BE2C (cell line): ENCODE results near the gene HOMER2.

Source experiments
- DNase-seq: peaks from one replicate; pipeline ENCODE4 v3.0.0-alpha.2; 2020
- H3K27me3 ChIP-seq: fragments of 250-450 bp; sonication (Bioruptor Pico); 2 replicates; pipeline ENCODE4 v1.5.1; 2020; ENCODE audit warnings: mild to moderate bottlenecking
- H3K36me3 ChIP-seq: fragments of 250-450 bp; sonication (Bioruptor Pico); 2 replicates; pipeline ENCODE4 v1.5.1; 2020; ENCODE audit warnings: mild to moderate bottlenecking
- H3K4me1 ChIP-seq: fragments of 250-450 bp; sonication (Bioruptor Pico); 2 replicates; pipeline ENCODE4 v1.5.1; 2020
- H3K4me3 ChIP-seq: 2 replicates; pipeline ENCODE4 v1.5.1; 2011; ENCODE audit warnings: low read depth, low read length
- H3K9me3 ChIP-seq: fragments of 250-450 bp; sonication (Bioruptor Pico); 2 replicates; pipeline ENCODE4 v1.5.1; 2020
- TF ChIP-seq, protein P1 (sequence below): IDR thresholded peaks from 2 replicates; pipeline ENCODE4 v1.5.1; 2012; ENCODE audit warnings: mild to moderate bottlenecking, low read depth, low read length

Gene HOMER2

GRCh38 chr15:82858932-82859331, 93.6 kb downstream of the HOMER2 start:
- TF ChIP-seq, protein P1, sequence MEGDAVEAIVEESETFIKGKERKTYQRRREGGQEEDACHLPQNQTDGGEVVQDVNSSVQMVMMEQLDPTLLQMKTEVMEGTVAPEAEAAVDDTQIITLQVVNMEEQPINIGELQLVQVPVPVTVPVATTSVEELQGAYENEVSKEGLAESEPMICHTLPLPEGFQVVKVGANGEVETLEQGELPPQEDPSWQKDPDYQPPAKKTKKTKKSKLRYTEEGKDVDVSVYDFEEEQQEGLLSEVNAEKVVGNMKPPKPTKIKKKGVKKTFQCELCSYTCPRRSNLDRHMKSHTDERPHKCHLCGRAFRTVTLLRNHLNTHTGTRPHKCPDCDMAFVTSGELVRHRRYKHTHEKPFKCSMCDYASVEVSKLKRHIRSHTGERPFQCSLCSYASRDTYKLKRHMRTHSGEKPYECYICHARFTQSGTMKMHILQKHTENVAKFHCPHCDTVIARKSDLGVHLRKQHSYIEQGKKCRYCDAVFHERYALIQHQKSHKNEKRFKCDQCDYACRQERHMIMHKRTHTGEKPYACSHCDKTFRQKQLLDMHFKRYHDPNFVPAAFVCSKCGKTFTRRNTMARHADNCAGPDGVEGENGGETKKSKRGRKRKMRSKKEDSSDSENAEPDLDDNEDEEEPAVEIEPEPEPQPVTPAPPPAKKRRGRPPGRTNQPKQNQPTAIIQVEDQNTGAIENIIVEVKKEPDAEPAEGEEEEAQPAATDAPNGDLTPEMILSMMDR: no peak
- no peak overlapping the region for H3K4me3 ChIP-seq
- no peak for DNase-seq
- no peaks in the 10 kb centered on the region for H3K36me3 ChIP-seq
- no peaks in the 10 kb centered on the region for H3K9me3 ChIP-seq
- H3K4me1 ChIP-seq: no peaks in the 10 kb centered on the region
- no peaks in the 10 kb centered on the region for H3K27me3 ChIP-seq

- TF ChIP-seq, protein P1: no peak
- H3K36me3 ChIP-seq: no peaks in the 10 kb centered on the region
- no peak for DNase-seq
- H3K4me3 ChIP-seq: no peak overlapping the region
- H3K4me1 ChIP-seq: no peaks in the 10 kb centered on the region
- no peaks in the 10 kb centered on the region for H3K27me3 ChIP-seq
- H3K9me3 ChIP-seq: no peaks in the 10 kb centered on the region
Measured at GRCh38 chr15:82856397-82857170, 95.9 kb downstream of the HOMER2 start.

DNA sequence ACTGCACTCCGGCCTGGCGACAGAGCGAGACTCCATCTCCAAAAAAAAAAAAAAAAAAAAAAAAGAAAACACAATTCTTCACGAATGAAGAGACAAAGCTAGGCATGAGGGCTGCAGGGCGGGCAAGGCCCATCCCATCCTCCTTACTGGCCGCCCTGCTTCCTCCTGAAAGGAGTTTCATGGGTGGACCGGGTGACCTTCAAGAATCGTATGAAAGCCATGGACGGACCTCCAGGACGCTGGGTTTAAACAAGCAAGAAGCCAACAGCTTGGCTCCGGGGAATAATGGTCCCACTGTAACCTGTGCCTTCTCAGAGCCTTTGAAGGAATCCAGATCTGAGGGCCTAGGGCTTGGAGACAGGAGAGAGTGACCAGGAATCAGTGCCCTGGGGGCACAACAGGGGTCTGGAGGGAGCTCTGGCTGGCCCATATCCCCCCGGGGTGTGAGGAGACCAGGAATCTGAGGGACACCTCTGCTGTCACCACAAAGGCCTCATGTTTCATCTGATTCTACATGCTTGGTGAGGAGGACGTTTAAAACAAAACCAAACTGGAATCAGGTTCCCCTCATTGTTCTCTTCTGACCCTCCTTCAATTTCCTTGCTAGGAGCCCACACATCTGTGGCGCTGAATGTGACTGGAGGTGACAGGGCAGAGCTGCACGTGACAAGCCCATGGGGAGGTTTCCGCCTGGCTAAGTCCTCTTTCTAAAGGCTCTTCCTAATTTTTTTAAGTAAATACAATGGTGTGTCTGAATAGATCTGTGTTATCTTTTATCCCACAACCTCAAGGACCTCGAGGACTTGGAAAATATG, 97.0 kb downstream of the HOMER2 start:
- H3K9me3 ChIP-seq: no peaks in the 10 kb centered on the region
- no peaks in the 10 kb centered on the region for H3K27me3 ChIP-seq
- H3K4me3 ChIP-seq: no peak overlapping the region
- TF ChIP-seq, protein P1: no peak
- H3K4me1 ChIP-seq: peaks cover 1% of the 10 kb centered on the region; the same call in 1 of the 2 replicates
- DNase-seq: no peak
- H3K36me3 ChIP-seq: no peaks in the 10 kb centered on the region

DNA sequence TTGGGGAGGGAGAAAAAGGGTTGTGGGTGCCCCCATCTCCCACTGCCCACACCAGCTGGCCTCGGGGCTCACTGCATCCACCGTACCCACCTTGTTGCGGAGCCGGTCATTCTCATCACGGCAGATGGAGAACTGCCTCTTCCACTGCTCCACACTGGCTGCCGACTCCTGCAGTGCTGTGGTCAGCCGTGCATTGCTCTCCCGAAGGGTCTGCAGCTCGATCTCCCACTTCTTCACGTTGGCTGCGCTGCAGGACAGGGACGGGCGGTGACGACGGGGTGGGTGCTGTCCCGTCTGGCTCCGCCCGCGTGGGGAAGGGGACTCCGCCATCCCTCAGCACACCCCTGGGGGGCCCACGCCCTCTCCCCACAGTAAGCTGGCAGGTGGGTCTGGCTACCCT, 98.0 kb downstream of the HOMER2 start:
- peaks cover 7% of the 10 kb centered on the region for H3K4me1 ChIP-seq
- H3K27me3 ChIP-seq: no peaks in the 10 kb centered on the region
- no peak overlapping the region for H3K4me3 ChIP-seq
- no peaks in the 10 kb centered on the region for H3K36me3 ChIP-seq
- DNase-seq: no peak
- TF ChIP-seq, protein P1: no peak
- H3K9me3 ChIP-seq: no peaks in the 10 kb centered on the region

DNA sequence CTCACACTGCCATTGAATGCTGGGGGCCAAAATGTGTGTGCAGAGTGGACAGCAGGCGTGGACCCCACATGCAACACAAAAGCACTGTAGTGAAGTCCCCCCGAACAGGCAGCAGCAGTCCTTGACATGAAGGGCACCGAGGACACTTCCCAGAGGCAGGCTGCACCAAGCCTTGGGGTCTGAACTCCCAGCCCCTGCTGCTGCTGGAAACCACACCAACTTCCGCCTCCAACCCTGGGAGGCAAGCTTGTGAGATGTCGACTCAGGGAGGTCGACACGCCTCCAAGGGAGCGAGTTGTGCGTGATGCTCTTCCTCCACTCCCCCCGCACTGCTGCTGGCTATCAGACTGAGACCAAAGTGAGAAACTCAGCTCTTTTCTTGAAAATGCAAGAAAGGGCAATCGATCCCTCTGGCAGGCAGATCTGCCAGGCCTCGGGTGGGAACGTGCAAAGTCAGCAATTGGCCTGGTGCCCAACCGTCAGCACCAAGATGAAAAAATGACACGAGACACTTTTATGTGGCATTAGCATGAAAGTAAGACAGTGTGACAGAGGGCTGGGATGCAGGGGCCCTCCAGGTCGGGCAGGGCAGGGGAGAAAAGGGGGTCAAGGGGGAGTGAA, 99.5 kb downstream of the HOMER2 start:
- Histone ChIP-seq H3K36me3 (no peaks in the 10 kb centered on the region), H3K27me3 (no peaks in the 10 kb centered on the region), H3K4me1 (peaks cover 7% of the 10 kb centered on the region), H3K9me3 (no peaks in the 10 kb centered on the region), H3K4me3 (no peak overlapping the region)
- no peak for DNase-seq
- TF ChIP-seq, protein P1: no peak
